K562 (cell line): Measurements from ENCODE around the gene ARID3C. TPM values are rescaled to one million over a fixed set of nuclear protein-coding genes. Genes with fewer than 3 reads are reported as not detected.

Experiments used
- ATAC-seq: fragments of 200-7000 bp; cut with Tn5 transposase; 3 replicates; pipeline ENCODE4 v1.9.1; 2020; ENCODE audit warnings: moderate library complexity
- BruUV-seq: library from RNA; stranded (reverse); fragments of 400-500 nt; replicated peaks from 2 replicates; lab custom pipeline; 2021; lab: Mats Ljungman, UMichigan
- CTCF ChIA-PET: fragments of 300-600 bp; formaldehyde crosslinking; extraction: SDS; loops from one replicate; lab custom pipeline; 2021; ENCODE audit warnings: low intra/inter-chr PET ratio; lab: Yijun Ruan, JAX
- POLR2A ChIA-PET: fragments of 300-600, 350-650 bp; sonication (Branson Sonifier 250); formaldehyde crosslinking; extraction: SDS; loops from one replicate; lab custom pipeline; 2021; ENCODE audit warnings: antibody characterized with exemption, inconsistent platforms; lab: Yijun Ruan, JAX
- DNase-seq, 4 experiments: peaks; one replicate each; pipeline versions ENCODE4 v3.0.0 to v3.0.0-alpha.2; 2011 to 2018; ENCODE audit warnings: low spot score in 3 of 4, mixed read lengths in 3 of 4; ENCODE audit errors: extremely low read depth in 1 of 4
- FAIRE-seq: peaks from 2 replicates; lab custom pipeline; 2011; peaks lifted over from hg19 to GRCh38; lab: Jason Lieb, UNC
- H2AFZ ChIP-seq: 2 replicates; pipeline ENCODE4 v1.6.0; 2011; ENCODE audit warnings: low read depth, low read length, control low read depth, inconsistent platforms
- H3K27ac ChIP-seq: fragments of 200-600 bp; 3 replicates; pipeline ENCODE4 v1.8.0; 2011; ENCODE audit warnings: low read depth, mild to moderate bottlenecking, control low read depth, inconsistent platforms, low read length, moderate library complexity, mixed read lengths; ENCODE audit errors: extremely low read depth
- H3K27me3 ChIP-seq, 2 experiments: fragments of 300-600 bp in 1 of 2; 2 replicates in 1 of 2; 3 replicates in 1 of 2; pipeline versions ENCODE4 v1.6.0 to v1.8.0; 2011; ENCODE audit warnings: inconsistent platforms in 2 of 2, low read length in 2 of 2, mild to moderate bottlenecking in 1 of 2, mixed read lengths in 1 of 2, moderate library complexity in 1 of 2; ENCODE audit not compliant: control insufficient read depth in 2 of 2, insufficient read depth in 2 of 2
- H3K36me3 ChIP-seq: fragments of 300-600 bp; 3 replicates; pipeline ENCODE4 v1.8.0; 2011; ENCODE audit warnings: mild to moderate bottlenecking, low read length, inconsistent platforms; ENCODE audit not compliant: control insufficient read depth, insufficient read depth
- H3K4me1 ChIP-seq, 2 experiments: fragments of 200-600 bp in 1 of 2; replicated peaks in 1 of 2; 2 replicates in 1 of 2; 3 replicates in 1 of 2; pipeline versions ENCODE4 v1.5.1 to v1.8.0; 2011; ENCODE audit warnings: inconsistent platforms in 2 of 2, low read length in 2 of 2, mild to moderate bottlenecking in 1 of 2, mixed read lengths in 1 of 2, moderate library complexity in 1 of 2; ENCODE audit not compliant: control insufficient read depth in 2 of 2, insufficient read depth in 2 of 2
- H3K4me2 ChIP-seq: 2 replicates; pipeline ENCODE4 v1.6.1; 2011; ENCODE audit warnings: low read length, control low read depth, inconsistent platforms, mixed read lengths; ENCODE audit not compliant: insufficient read depth
- H3K4me3 ChIP-seq: fragments of 200-600 bp; sonication (generic), shearing (Covaris generic); 2 replicates; pipeline ENCODE4 v1.5.1; 2016; ENCODE audit warnings: control low read depth, inconsistent platforms
- H3K79me2 ChIP-seq: fragments of 200-600 bp; 3 replicates; pipeline ENCODE4 v1.8.0; 2011; ENCODE audit warnings: low read length, inconsistent platforms; ENCODE audit not compliant: control insufficient read depth, insufficient read depth
- H3K9ac ChIP-seq, 2 experiments: 2 replicates each; pipeline versions ENCODE4 v1.6.0 to v1.6.1; 2011; ENCODE audit warnings: low read depth in 2 of 2, low read length in 2 of 2, control low read depth in 1 of 2, inconsistent platforms in 1 of 2, mild to moderate bottlenecking in 1 of 2, mixed read lengths in 1 of 2; ENCODE audit not compliant: insufficient read depth in 1 of 2
- H3K9me1 ChIP-seq: one replicate; pipeline ENCODE4 v1.6.0; 2011; ENCODE audit warnings: inconsistent platforms, mild to moderate bottlenecking, low read length, moderate library complexity; ENCODE audit not compliant: control insufficient read depth, insufficient read depth
- H3K9me3 ChIP-seq: replicated peaks from 2 replicates; pipeline ENCODE4 v1.5.1; 2011; ENCODE audit warnings: low read depth, low read length, inconsistent platforms; ENCODE audit not compliant: control insufficient read depth, insufficient read depth
- H4K20me1 ChIP-seq: replicated peaks from 2 replicates; pipeline ENCODE4 v1.6.1; 2011; ENCODE audit warnings: low read length, inconsistent platforms, mixed read lengths; ENCODE audit not compliant: control insufficient read depth, insufficient read depth
- CXXC5 ChIP-seq: fragments of 250-450 bp; sonication (Bioruptor Pico); IDR thresholded peaks from 2 replicates; pipeline ENCODE4 v1.8.0; 2022; ENCODE audit warnings: inconsistent platforms, mild to moderate bottlenecking, moderate library complexity
- DEAF1 ChIP-seq: fragments of 450-650 bp; formaldehyde crosslinking; IDR thresholded peaks from 2 replicates; pipeline ENCODE4 v1.4.0; 2020; ENCODE audit warnings: mild to moderate bottlenecking, moderate library complexity
- ELK3 ChIP-seq: fragments of 450-650 bp; formaldehyde crosslinking; IDR thresholded peaks from 2 replicates; pipeline ENCODE4 v1.4.0; 2020; ENCODE audit warnings: mild to moderate bottlenecking
- HSF4 ChIP-seq: fragments of 250-450 bp; sonication (Bioruptor Pico); IDR thresholded peaks from 2 replicates; pipeline ENCODE4 v2.1.2; 2022; ENCODE audit warnings: mild to moderate bottlenecking, moderate library complexity, borderline replicate concordance
- MLLT1 ChIP-seq, 2 experiments: fragments of 450-650 bp; IDR thresholded peaks; 2 replicates each; pipeline ENCODE4 v1.6.1; 2016
- NRF1 ChIP-seq, 2 experiments: fragments of 450-650 bp; IDR thresholded peaks in 1 of 2; conservative IDR thresholded peaks in 1 of 2; 2 replicates each; pipeline ENCODE4 v1.6.1; 2014; ENCODE audit warnings: mild to moderate bottlenecking in 2 of 2
- PCBP2 ChIP-seq: fragments of 200-400 bp; formaldehyde crosslinking; IDR thresholded peaks from 2 replicates; pipeline ENCODE4 v1.6.1; 2018; ENCODE audit warnings: low read length, low read depth, mild to moderate bottlenecking, moderate library complexity; ENCODE audit not compliant: poor library complexity, severe bottlenecking
- PHF8 ChIP-seq: fragments of 200-600 bp; sonication (generic); IDR thresholded peaks from 2 replicates; pipeline ENCODE4 v1.6.1; 2012; ENCODE audit warnings: mixed run types, mild to moderate bottlenecking, inconsistent platforms, low read length, moderate library complexity, borderline replicate concordance
- POLR2A ChIP-seq: fragments of 450-650 bp; conservative IDR thresholded peaks from 2 replicates; pipeline ENCODE4 v1.6.1; 2016
- SP1 ChIP-seq: sonication (generic); formaldehyde crosslinking; IDR thresholded peaks from 2 replicates; pipeline ENCODE4 v1.8.1; 2022; ENCODE audit warnings: mild to moderate bottlenecking, missing genetic modification reagents
- TAF7 ChIP-seq: fragments of 450-650 bp; IDR thresholded peaks from 2 replicates; pipeline ENCODE4 v1.6.1; 2016; ENCODE audit warnings: missing genetic modification characterization, missing compliant biosample characterization
- TAF9B ChIP-seq: fragments of 450-650 bp; IDR thresholded peaks from 2 replicates; pipeline ENCODE4 v1.6.1; 2018; ENCODE audit warnings: mild to moderate bottlenecking; ENCODE audit not compliant: partially characterized antibody
- TRIM25 ChIP-seq: fragments of 450-650 bp; IDR thresholded peaks from 2 replicates; pipeline ENCODE4 v1.7.0; 2016; ENCODE audit warnings: borderline replicate concordance
- ZC3H11A ChIP-seq: IDR thresholded peaks from 2 replicates; pipeline ENCODE4 v1.6.1; 2012; ENCODE audit warnings: low read depth, low read length, improper control_type of control experiment
- ZNF274 ChIP-seq: IDR thresholded peaks from 2 replicates; pipeline ENCODE4 v1.6.1; 2011; ENCODE audit warnings: low read depth, mild to moderate bottlenecking, low read length, moderate library complexity, borderline replicate concordance
- ZNF347 ChIP-seq: fragments of 450-650 bp; formaldehyde crosslinking; IDR thresholded peaks from 2 replicates; pipeline ENCODE4 v1.4.0; 2020; ENCODE audit warnings: low read depth, mild to moderate bottlenecking, moderate library complexity
- ZNF57 ChIP-seq: fragments of 450-650 bp; formaldehyde crosslinking; IDR thresholded peaks from 2 replicates; pipeline ENCODE4 v1.4.0; 2020; ENCODE audit warnings: mild to moderate bottlenecking, moderate library complexity
- ZNF76 ChIP-seq: fragments of 250-450 bp; sonication (Bioruptor Pico); IDR thresholded peaks from 2 replicates; pipeline ENCODE4 v1.4.0; 2020; ENCODE audit warnings: mild to moderate bottlenecking, moderate library complexity, borderline replicate concordance
- WGBS: fragments of 100-300 bp; shearing (Covaris generic); methylation state at CpG from one replicate; pipeline ENCODE4 v1.1.6; 2016; ENCODE audit warnings: low coverage, mixed read lengths; ENCODE audit not compliant: insufficient coverage; ENCODE audit errors: missing lambda C conversion rate; 5-methylcytosine and 5-hydroxymethylcytosine counted together
- in situ Hi-C: fragments of 300-500 bp; cut with MboI; formaldehyde crosslinking; loops from 4 replicates; pipeline ENCODE4 v1.15.0; 2018; ENCODE audit warnings: inconsistent platforms, mixed read lengths
- intact Hi-C: fragments of 100-400 bp; cut with micrococcal nuclease; formaldehyde crosslinking; loops from 2 replicates; pipeline ENCODE4 v1.14.2; 2022
- polyA plus RNA-seq, 8 experiments: library from polyadenylated mRNA; depleted of rRNA in 4 of 8; stranded (reverse) in 5 of 8; unstranded in 3 of 8; fragments of >200 nt; fragmentation: Nextera tagmentation in 2 of 8; fragmentation: Illumina TruSeq in 1 of 8; extraction: Ambion mirVana in 2 of 8; extraction: Trizol in 1 of 8; gene quantifications; 2 replicates each; pipeline versions ENCODE4 v1.2.1 to v1.2.3, GENCODE V29; 2011 to 2014; ENCODE audit warnings: inconsistent platforms in 1 of 8, missing spikeins in 1 of 8
- total RNA-seq, 7 experiments: library from RNA; depleted of rRNA in 6 of 7; stranded (reverse); fragments of >200 nt in 6 of 7; fragmentation: Illumina TruSeq in 2 of 7; extraction: Trizol in 2 of 7; gene quantifications; 2 replicates each; pipeline versions ENCODE4 v1.2.1 to v1.2.3, GENCODE V29; 2011 to 2021; ENCODE audit warnings: low replicate concordance in 1 of 7

The ARID3C gene
- total and polyA plus RNA-seq, 9 of the 15 experiments (the other 6 are each of a cell fraction or from before 2014, with no cell fraction given): not detected

GRCh38 chr9:34581318-34581717 lies 47.5 kb downstream of the ARID3C start:
- H3K9me3 ChIP-seq: no peaks in the 10 kb centered on the region
- BruUV-seq: no TSS peak
- no peak overlapping the region for H3K27ac ChIP-seq
- 0% methylated on average over 3 of the region's 3 CpGs for WGBS
- no peak overlapping the region for H2AFZ ChIP-seq
- intact Hi-C loops: no loop called here
- no peaks in the 10 kb centered on the region for H3K9me1 ChIP-seq
- H4K20me1 ChIP-seq: no peaks in the 10 kb centered on the region; the same call in none of the 2 replicates
- ATAC-seq (no peak), DNase-seq (no peak), FAIRE-seq (no peak)
- POLR2A ChIA-PET: interaction anchor here (0.7 to 1.6 kb wide), 2 partner anchors 10 to 132 kb away, joined by 3 to 6 read pairs; no protein-coding TSS in a partner anchor
- H3K36me3 ChIP-seq: no peaks in the 10 kb centered on the region
- in situ Hi-C loops: no loop called here
- TF ChIP-seq ZNF347 (no peak), POLR2A (no peak), ZNF274 (no peak), ZNF76 (CRISPR knock-in tag) (no peak), TAF7 (tag) (no peak), DEAF1 (CRISPR knock-in tag) (no peak), TAF9B (no peak), ELK3 (CRISPR knock-in tag) (no peak), PHF8 (no peak), TRIM25 (no peak), CXXC5 (CRISPR knock-in tag) (no peak), NRF1 (conservative IDR thresholded peaks at IDR 0.05 in 1 of 2, IDR thresholded peaks at IDR 0.05 in 1 of 2) (no peak), PCBP2 (no peak), SP1 (no peak), ZNF57 (CRISPR knock-in tag) (no peak), HSF4 (CRISPR knock-in tag) (no peak), MLLT1 (IDR thresholded peaks at IDR 0.05) (no peak), ZC3H11A (no peak)
- TF ChIP-seq, all 486 proteins: peak for 0
- no peak overlapping the region for H3K4me3 ChIP-seq
- no peaks in the 10 kb centered on the region for H3K79me2 ChIP-seq
- no peak overlapping the region for H3K4me2 ChIP-seq
- no peak overlapping the region for H3K9ac ChIP-seq
- H3K27me3 ChIP-seq: peaks cover 6 to 56% of the 10 kb centered on the region in 2 experiments; a peak in 4 of 5 replicates
- CTCF ChIA-PET: no interaction called here
- H3K4me1 ChIP-seq: peaks cover 0 to 7% of the 10 kb centered on the region in 2 experiments; a peak in 2 of 5 replicates
